Activated CD4-positive, CD25-positive, alpha-beta regulatory T cell treated with anti-CD3 and anti-CD28 coated beads, Interleukin-2, amount 50 U/mL, for 16 hours (primary cell): ENCODE data around the gene BCL2L1.
"Not testable (repeated sequence)": the region's sequence is repeated elsewhere in the genome, so short reads cannot be mapped to it uniquely, and the experiment has no call there.

Source experiments
- DNase-seq: peaks from one replicate; pipeline ENCODE4 v3.0.0-alpha.2; 2020; ENCODE audit warnings: low read depth, low spot score

BCL2L1 gene

DNA sequence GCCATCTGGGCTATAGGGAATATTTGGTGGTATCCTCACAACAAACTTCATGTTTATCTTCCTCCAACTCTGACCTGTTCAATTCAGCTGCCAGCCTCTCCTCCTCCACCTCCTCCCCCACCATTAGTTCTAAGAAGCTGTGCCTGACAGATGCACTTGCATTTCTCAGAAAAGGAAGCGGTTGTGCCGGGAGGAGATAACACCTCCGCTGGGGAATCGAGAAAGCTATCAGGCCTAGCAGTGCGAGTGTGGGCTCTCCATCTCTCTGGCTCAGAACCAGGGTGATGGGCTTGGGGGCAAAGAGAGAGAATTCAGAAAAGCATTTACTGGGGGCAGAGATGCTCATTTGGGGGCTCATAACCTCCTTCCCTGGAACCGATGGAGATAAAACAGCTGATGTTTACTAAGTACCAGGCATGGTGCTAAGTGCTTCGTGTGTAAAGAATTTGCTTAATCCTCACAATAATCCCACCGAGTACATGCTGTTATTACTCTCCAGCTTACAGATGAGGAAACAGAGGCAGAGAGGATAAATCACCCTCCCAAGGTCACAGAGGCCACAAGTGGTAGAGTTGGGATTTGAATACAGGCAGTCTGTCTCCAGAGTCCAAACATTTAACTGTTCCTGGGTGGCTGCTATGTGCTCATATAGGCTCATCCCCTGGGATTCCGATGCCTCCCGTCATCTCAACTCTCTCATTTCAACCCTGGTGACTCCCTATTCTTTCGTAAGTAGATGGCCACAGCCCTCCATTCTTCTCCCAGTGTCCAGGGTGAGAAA, 46.6 kb downstream of the BCL2L1 start:
- DNase-seq: peak; percentile 26

DNA sequence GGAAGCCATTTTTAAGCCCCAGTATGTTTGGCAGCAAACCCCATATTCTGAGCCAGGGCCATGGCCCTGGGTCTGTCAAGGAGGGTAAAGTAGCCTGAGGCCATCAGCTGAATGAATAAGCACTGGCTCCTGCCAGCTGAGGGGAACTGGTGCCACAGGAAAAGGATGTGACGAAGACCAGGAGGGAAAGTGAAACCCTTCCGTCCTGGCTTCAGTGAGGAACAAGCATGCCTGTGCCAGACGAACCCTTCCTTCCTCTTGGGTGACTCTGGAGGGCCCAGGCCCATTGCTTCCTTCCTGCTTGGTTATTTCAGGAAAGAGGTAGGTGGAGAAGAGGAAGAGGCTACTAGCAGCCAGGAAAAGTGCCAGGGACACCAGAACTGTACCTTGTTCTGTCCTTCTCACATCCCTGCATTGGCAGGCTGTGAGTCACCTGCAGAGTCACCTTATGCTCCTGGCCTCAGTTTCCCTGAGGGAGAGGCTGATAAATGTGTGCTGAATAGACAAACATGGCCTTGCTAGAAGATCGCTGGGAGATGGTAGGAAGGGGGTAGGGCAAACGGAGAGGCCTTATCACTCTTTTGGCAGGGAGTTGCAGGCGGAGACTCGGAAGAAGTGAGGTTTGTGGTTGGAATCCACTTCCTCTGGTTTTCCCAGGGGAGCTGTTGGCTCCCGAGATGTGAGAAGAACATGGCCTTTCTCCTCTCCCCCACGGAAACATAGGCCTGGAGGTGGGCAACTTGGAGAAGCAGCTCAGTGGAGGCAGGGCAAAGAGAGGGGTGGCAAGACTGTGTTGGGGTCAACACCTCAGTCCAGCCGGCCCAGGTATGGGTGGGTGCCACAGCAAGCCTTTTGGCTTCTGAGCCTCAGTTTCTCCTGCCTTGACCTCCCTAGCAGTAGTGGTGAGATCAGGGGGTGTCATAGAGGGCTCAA, 47.5 kb downstream of the BCL2L1 start:
- DNase-seq: peak; percentile 37

DNA sequence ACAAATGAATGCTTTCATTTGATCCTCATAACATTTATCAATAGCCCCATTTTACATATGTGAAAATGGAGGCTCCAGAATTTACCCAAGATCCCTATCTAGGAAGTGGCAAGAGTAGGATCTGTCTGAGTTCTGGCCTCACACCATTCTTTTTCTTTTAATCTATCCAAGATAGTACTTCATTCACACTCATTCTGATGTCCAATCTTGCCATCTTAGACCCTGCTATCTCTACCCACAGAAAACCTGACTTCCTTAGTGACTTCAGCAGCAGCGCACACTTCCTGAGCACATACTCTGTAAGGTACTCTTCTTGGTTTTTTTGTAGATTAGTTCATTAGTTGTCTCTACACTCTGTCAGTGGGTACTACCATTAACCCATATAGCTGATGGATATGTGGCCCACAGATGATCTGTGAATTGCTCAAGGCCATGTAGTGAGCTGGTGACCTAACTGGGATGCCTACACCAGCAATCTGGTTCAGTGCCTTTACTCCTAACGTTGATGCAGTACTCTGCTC, 48.7 kb downstream of the BCL2L1 start:
- DNase-seq: no peak

DNA sequence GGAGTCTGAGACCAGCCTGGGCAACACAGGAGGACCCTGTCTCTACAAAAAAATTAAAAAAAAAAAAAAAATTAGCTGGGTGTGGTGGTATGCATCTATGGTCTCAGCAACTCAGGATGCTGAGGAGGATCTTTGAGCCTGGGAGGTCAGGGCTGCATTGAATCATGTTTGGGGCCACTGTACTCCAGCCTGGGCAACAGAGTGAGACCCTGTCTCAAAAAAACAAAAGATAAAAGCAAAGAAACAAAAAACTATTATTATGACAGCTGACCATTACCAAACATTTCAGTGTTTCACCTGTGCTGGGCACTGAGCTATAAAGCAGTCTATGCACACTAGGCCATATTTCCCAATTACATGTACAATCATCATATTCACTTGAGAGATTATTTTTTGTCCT, 49.2 kb downstream of the BCL2L1 start:
- DNase-seq: no peak

DNA sequence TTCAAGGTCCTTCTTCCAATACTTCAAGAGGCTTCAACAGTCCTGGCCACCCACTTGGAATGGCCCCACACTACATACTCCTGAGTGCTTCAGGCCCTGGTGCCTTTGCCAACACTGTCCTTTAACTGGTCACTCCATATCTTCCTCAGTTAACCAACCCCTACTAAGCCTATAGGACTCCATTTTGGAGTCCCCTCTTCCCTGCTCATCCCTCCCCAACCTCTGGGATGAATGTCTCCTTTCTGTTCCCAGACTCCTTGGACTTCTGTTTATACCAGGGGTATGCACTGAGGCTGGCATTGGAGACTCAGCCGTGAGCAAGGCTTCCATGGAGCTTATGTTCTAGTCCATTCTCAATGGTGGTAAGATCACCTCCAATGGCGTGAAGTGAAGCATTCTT, 51.3 kb downstream of the BCL2L1 start:
- no peak for DNase-seq

DNA sequence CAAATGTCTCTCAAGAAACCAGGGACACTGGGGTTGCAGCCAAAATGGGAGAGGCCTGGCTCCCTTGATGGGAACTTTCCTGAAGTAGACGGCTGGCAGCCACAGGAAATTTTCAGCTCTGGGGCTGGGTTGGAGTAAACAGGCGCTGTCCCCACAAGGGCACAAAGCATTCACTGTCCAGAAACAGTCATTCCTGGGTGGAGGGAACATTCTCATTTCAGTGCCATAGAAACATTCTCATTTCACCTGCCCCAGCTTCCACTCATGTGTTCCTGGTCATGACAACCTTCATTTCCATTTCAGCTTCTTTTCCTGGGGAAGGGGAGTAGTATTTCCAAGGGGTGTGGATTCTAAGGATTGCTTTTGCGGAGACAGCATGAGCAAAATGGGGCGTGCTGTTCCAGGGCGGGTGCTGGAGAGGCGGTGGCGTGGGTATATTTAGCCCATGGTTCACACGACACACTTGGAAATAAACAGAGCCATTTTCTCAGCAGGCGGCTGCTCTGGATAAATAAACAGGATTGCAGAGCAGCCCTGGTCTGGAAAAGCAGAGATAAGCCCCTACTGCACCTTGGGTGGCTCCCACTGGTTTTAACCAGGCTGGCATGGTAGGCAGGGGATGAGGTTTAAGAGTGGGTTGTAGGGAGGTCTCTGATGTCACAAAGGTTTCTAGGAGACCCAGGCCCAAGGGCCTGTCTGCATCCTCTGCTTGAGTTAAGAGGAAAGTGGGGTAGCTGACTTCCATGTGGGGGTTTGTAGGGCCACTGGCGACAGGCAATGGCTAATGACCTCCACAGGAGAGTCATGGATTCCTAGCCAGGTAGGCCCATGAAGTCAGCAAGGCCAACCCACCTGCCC, 52.1 kb downstream of the BCL2L1 start:
- no peak for DNase-seq

DNA sequence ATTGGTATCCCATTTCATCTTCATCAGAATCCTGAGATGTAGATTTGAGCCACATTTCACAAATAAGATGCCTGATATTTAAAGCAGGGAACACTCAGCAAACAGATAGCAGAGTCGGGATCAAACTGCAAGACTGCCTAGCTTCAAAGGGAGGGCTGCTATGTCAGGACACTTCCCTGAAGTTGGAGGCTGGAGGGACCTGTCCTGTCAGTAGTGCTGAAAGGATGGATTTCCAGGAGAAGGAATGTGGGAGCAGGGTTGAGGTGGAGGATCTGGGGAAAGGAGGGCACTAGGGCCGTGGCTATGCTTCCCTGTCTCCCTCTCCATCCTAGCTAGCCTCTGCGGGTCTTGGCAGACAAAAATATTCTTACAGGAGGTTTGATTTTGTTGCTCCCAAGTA, 52.8 kb downstream of the BCL2L1 start:
- no peak for DNase-seq

DNA sequence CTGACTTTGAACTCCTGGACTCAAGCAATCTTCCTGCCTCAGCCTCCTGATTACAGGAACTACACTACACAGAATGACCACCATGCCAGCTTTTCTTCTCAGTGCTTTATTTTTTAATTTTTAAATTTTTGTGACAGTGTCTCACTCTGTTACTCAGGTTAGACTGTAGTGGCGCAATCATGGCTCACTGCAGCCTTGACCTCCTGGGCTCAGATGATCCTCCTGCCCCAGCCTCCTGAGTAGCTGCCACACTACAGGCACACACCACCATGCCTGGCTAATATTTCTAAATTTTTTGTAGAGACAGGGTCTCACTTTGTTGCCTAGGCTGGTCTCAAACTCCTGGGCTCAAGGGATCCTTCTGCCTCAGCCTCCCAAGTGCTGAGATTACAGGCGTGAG, 53.7 kb downstream of the BCL2L1 start:
- DNase-seq: not testable (repeated sequence)

DNA sequence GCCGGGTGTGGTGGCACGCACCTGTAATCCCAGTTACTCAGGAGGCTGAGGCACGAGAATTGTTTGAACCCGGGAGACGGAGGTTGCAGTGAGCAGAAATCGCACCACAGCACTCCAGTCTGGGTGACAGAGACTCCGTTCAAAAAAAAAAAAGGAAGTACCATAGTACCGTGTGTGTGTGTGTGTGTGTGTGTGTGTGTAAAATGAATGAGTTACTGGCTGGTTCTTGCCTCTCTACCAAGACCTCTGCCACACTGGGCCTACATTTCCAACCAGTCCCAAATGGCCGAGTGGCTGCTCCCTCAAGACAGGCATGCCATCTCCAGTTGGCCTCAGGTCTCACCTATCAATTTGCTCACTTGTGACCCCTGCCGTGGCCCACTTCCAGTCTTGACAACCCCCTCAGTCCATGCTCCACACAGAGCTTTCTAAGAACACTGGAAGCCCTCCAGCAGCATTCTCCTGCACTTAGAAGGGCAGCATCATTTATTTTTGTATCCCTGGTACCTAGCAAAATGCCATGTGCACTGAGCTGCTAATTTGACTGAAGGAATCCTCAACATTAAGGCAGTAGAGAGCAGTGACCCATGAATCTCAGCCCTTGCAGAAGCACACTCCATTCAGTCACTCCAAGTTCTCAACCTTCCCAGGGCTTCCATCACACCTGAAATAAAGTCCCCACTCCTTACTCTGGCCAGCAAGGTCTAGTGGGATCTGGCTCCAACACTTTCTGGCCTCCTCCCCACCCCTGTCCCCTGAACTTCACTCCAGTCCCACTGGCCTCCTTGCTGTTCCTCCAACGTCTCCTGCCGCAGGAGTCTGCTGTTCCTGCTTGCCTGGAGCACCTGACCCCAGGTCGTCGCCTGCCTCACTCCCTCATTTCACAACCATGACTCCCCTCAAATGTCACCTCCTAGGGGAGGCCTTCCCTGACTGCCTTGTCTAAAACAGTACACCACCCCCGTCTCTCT, 55.1 kb downstream of the BCL2L1 start:
- no peak for DNase-seq

DNA sequence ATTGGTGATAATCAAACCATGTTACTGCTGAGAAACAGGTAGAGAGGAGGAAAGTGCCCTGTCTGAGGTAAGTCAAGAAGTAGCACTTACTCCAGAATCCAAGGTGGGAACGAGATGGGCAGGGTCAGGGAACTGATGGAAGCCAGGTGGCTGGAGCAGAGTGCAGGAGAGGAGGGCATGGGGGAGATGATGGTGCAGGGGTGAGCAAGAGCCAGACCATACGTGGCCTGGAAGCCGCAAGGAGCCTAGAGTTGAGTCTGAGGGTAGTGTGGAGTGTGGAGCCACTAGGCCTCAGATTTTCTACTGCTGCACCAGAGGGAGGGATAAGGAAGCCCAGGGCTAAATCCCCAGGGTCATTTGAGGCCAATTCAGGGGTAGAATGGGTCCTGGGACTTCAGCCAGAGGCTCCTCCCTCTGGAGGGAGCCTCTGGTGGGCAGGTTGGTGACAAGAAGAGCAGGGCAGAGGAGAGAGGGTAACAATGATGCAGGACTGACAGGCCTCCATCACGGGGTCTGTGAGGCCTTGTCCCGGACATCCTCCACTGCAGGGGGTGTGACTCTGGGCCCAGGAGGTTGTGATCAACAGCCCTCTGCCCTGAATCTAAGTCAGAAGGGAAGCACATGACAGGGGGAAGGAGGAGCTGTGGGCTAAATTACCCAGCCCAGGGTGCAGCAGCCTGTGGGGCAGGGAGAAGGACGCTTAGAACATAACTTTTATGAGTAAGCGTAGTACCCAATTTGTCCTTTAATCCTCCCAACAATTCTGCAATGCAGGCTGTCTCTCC, 56.2 kb downstream of the BCL2L1 start:
- no peak for DNase-seq

DNA sequence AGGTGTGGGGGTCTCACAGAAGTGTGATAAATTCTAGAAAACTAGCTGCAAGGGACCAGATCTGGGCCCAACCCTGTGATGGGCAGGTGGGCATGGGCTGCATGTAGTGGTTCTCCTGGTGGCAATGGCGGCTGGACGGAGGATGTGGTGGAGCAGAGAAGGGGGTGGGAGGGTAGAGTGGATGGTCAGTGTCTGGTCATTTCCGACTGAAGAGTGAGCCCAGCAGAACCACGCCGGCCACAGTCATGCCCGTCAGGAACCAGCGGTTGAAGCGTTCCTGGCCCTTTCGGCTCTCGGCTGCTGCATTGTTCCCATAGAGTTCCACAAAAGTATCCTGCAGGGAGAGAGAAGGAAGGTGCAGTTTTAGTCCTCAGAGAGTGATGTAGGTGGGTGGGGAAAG, 56.9 kb downstream of the BCL2L1 start:
- no peak for DNase-seq

DNA sequence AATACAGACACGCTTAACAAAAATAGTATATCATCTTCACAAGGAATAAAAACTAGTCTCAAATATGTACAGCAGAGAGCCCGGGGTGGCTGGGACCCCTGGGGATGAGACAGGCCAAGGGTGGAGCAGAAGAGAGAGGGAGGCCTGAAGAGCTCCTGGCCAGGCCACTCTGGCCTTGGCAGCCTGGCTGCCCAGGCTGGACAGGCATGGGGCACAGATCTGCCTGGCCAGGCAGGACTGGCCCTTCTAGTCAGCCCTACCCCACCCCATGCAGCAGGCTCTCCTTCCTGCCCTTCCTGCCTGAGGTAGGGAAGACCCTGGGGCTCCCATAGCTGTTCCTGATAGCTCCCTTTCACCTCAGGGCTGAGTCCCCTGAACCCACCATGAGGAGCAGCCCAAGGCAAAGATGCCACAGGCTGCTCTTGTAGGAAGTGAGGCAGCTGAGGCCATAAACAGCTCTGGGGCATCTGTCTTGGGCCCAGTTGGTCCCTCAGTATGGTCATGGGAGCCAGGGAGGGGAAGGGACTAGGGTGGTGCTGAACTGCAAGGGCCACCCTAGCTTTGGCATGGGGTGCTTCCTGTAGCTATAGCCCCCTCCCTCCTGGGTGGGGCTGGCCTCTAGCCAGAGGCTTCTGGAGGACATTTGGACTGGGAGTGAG, 57.8 kb downstream of the BCL2L1 start:
- DNase-seq: no peak

DNA sequence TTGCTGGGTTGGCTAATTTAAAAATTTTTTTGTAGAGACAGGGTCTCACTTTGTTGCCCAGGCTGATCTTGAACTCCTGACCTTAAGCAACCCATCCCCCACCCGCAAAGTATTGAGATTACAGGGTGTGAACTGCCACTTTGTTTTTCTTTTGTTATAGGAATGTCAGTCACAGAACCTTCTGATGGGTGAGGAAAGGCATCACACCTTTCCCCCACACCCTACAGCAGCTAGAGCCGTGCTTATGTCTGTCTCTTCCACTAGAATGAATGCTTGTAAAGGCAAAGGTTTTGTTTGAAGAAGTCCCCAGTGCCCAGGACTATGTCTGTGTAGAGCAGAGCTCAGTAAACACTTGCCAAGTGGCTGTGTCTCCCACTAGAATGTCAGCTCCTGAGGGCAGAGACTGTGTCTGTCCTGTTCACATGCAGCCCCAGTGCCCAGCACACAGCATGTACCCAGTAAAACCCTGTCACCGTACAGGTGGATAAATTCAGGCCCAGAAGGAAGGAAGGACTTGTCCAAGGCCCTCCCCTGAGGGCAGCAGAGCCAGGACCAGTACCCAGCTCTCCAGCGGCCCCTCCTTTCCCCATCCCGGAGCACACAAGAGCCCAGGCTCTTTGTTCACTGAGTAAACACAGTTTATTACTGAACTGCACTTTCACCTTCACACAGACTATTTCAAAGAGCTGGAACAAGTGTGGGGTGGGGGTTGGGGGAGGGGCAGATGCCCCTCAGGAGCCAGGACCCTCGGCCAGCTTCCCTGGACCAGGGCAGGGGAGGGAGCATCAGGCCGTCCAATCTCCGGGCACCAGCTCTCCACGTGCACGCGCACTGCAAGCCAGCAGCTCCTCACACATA, 58.6 kb downstream of the BCL2L1 start:
- no peak for DNase-seq

DNA sequence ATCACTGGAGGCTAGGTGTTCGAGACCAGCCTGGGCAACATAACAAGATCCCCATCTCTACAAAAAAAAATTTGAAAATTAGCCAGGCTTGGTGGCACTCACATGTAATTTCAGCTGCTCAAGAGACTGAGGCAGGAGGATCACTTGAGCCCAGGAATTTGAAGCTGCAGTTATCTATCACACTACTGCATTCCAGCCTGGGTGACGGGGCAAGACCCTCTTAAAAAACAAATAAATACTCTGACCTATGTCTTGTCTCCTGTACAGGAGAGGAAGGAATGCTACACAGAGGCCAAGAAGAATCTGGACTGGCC, 59.2 kb downstream of the BCL2L1 start:
- no peak for DNase-seq

DNA sequence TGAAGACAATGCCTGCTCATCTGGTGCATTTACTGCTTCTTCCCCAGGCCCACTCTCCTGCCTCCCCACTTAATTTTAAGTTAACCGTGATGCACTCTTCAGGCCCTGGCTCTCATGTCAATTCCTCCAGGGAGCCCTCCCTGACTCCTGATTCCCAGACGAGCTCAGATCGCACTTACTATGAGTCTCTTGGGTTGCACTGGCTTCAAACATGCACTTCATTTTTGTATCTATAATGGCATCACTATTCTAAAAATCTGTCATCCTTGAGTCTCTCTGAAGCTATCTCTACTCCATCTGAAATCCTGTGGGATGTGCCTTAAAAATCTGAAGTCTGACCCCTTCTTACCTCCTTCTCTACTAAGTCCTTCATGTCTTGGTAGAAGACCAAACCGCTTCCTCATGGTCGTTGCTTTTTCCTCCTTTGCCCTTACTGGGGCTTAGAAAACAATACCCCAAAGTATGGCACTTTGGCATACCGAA, 60.3 kb downstream of the BCL2L1 start:
- no peak for DNase-seq

DNA sequence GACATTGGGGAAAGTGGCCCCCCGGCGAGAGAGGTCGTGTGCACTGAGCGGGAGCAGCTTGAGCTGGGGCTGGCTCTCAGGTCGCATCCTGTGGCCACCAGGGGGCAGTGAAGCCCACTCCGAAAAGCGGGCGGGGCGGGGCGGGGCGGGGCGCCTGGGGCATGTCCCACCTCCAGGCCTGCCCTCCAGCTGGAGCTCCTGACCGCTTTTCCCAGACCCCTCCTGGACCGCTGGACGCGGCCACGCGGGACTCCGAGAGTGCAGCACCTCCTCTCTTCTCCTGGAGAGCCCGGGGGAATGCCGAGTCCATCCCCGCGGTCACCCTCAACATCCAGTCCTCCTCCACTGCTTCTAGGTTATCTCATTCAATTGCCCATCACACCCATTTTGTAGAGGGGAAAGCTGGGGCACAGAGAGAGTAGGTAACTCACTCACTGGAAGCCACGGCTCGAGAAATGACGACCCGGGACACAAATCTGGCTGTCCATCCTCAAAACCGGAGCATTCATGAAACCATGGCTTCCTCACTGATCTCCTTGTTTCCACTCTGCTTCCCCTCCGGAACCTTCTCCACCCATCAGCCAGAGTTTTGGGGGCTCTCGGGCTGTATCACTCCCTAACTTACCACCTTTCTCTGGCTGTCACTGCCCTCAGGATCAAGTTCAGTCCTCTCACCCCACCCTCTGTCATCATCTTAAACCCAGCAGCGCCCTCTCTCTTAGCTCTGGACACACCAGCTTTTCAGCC, 60.9 kb downstream of the BCL2L1 start:
- peak; percentile 66 for DNase-seq

DNA sequence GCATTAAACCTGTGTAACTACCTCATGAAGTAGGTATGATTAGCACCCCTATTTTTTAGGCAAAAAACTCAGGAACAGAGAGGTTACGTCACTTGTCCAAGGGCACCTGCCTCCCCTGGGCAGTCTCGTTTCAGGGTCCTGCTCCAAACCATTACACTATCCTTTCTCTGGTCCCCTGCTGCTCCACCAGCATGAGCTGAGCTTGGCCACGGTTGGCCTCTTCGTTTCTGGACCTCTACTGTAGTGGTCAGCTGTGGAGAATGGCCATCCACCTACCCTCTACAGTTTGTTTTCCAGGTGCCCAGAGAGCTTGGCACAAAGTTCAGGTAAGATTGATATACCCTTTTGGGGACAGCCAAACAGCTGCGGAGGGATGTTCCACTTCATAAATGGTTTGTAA, 68.1 kb downstream of the BCL2L1 start:
- no peak for DNase-seq
